NOMO-1 treated with dmso at 0.1 percent for 144 hours (cell line): ENCODE results near the gene KRT73.

Source experiments
- DNase-seq: peaks from one replicate; lab custom pipeline; 2025; ENCODE audit not compliant: unreplicated experiment; lab: John Stamatoyannopoulos, UW

Gene KRT73

DNA sequence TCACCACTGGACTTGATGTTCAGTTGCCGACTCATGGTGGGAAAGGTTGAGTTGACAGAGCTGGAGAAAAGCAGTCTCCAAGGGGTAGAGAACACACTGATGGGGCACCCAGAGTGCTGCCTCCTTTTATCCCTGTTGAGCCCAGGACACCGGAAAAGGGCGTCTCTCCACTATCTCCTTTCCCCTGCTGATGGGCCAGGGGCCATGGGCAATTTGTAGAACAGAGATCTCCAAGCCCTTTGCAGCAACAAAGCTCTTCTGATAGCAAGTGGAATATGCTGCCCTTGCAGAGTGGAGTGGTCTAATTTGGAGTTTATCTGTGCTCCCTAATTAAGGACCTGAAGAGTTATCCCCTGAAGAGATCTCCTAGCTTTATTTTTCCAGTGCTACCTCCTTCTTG, 44.6 kb downstream of the KRT73 start, which contains the start of gene KRT74:
TSS of gene KRT74 (minus strand) at position 101 of the 400 bp plus-strand sequence. CDS start at position 35, 66 bp downstream.
- DNase-seq, result no peak

DNA sequence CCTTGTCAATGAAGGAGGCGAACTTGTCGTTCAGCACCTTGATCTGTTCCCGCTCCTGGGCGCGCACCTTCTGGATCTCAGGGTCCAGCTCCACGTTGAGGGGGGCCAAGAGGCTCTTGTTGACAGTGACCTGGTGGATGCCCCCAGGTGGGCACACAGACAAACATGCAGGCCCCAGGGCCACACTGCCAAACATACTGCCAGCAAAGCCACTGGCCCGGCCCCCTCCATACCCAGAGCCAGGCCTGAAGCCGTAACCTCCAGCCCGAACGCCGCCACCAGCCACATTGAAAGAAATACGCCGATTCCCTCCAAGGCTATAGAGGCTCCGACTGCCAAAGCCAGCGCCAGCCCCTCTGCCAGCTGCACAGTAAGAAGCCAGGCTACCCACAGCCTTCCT, 45.1 kb downstream of the KRT73 start:
- DNase-seq, result no peak

DNA sequence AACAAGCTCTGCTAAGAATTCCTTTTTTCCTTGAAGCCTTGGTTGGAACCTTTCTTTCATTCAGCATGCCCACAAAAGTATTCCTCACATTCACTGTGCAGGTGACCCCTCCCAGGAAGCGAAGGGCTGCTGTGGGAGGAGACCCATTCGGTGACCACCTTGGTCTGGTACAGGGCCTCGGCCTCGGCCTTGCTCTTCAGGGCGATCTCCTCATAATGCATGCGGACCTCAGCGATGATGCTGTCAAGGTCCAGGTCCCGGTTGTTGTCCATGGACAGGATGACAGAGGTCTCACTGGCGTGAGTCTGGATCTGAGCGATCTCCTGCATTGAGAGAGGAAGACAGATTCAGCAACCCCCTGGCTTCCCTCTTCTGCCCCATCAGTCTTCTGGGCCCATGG, 47.8 kb downstream of the KRT73 start:
- DNase-seq, result no peak

DNA sequence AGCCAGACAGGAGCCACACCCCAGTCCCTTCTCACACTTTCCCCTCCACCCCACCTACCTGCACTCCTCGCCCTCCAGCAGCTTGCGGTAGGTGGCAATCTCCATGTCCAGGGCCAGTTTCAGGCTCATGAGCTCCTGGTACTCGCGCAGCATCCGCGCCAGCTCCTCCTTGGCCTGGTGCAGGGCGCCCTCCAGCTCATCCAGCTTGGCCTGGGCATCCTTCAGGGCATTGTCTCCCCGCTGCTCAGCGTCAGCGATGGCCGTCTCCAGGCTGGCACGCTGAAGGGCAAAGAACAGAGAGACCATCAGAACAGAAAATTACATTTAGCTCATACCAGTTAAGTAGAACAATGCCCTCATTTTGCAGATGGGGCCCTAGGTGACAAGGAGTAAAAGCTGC, 50.2 kb downstream of the KRT73 start:
- no peak for DNase-seq

DNA sequence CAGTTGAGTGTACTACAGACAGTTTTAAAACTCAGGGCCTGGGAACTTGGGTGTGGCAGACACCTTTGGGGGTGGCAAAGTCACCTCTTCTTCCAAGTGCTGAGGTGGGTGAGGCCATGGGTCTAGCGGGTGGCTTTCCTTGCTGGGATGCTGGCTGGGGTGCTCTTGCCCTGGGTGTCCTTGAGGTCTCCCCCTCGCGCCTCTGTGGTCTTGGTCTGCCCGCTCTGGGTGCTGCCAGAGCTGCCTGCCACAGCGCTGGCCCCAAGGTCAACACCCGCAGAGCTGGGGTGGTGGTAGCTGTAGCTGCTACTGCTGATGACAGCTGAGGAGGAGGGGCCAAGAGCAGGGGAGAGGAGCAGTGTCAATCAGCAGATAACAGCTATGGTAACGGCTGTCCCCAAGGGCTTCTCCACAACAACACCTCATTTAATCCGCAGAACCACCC, 51.5 kb downstream of the KRT73 start:
- DNase-seq, result no peak

DNA sequence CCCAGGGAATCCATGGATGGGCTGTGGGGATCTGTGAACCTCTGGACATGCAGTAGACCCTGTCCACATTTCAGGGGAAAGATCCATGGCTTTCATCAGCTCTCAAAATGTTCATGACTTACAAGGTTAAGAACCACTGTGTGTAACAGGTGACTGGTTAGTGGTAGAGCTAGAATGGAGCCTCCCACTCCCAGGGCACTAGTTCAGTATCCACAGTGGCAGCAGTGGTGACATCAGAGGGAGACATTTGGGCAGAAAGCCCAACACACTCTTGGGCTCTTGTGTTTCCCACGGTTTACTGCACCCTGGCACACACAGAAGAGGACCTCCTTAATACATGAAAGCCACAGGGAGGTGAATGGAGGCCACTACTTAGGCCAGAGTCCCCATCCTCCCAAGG, 53.8 kb downstream of the KRT73 start:
- DNase-seq, result no peak

DNA sequence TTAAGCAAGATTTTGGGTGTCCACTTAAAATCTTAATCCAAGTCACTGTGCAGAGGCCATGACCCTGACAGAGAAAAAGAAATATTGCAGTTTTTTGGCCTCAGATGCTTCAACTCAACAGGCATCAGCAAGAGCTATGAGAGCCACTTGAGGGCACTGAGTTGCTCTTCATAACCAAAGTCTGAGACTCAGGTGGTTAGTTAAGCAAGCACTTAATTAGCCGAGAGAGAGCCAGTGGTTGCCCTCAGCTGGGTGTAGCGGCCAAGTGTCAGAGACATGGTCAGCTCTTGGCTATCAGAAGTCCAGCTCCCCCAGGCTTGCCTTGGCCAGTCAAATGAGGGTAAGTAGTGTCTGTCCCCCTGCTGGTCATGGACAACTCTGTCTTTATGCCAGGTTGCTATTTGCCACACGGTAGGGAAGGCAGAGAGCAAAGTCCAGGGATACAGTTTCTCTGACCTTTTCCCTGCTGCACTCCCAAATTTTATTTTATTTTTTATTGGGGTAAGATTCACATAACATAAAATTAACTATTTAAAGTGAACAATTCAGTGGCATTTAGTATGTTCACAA, 56.4 kb downstream of the KRT73 start:
- no peak for DNase-seq

DNA sequence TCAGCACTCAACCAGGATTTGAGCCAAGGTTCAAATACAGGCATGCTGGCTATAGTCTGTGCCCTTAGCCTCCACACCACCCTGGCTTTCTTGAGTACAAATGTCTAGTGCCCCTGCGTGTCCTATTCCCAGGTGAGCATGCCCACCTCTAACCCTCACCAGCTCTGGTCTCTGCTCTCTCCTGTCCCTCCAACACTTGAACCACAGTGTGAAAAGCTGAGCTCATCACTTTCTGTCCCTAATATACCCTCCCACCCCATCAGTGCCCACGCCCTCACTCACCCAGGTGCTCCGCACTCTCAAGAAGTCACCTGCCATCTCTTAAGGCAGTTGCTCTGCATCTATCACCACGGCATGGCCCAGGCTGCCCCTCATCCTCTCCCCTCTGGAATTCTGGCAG, 58.4 kb downstream of the KRT73 start:
- no peak for DNase-seq

DNA sequence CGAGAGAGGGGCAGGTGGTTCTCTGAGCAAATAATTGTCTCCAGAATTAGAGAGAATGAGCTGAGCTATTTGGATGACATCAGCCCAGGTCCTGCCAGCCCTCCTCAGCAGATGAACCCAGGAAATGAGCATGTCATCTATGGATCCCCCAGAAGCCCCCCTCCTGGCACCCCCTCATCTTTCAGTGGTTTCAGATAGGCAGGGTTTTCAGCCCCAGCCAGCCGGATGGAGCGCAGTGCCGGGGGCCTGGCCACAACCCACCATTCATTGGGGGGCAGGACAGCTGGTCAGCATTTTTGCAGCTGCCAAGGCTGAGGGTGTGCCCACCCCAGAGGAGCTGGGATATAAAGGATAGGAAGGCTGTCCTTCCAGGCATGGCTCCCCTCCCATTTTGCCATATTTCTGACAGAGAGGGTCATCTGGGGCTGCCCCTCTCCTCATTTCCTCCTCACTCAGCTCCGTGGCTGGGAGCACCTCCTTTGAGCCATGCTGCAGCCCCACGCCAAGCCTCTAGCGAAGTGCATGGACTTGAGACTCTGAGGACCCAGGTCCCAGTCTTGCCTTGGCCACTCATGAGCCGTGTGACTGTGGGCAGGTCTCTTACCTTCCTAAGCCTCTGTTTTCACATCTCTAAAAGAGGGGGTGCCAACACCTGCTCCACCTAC, 59.4 kb downstream of the KRT73 start:
- DNase-seq, result no peak
